Hepatocyte (in vitro differentiated cells): ENCODE measurements around the gene NR2F6.

Source experiments
- EZH2phosphoT487 ChIP-seq: fragments of 200-600 bp; sonication (generic); IDR thresholded peaks from one replicate; pipeline ENCODE4 v1.6.1; 2018; ENCODE audit warnings: antibody characterized with exemption, mild to moderate bottlenecking, low read depth, moderate library complexity; ENCODE audit not compliant: unreplicated experiment, severe bottlenecking
- TF ChIP-seq, protein P1 (sequence below): fragments of 200-600 bp; sonication (generic); IDR thresholded peaks from 2 replicates; pipeline ENCODE4 v1.5.1; 2016; ENCODE audit warnings: antibody characterized with exemption, mild to moderate bottlenecking; ENCODE audit not compliant: poor library complexity

DNA sequence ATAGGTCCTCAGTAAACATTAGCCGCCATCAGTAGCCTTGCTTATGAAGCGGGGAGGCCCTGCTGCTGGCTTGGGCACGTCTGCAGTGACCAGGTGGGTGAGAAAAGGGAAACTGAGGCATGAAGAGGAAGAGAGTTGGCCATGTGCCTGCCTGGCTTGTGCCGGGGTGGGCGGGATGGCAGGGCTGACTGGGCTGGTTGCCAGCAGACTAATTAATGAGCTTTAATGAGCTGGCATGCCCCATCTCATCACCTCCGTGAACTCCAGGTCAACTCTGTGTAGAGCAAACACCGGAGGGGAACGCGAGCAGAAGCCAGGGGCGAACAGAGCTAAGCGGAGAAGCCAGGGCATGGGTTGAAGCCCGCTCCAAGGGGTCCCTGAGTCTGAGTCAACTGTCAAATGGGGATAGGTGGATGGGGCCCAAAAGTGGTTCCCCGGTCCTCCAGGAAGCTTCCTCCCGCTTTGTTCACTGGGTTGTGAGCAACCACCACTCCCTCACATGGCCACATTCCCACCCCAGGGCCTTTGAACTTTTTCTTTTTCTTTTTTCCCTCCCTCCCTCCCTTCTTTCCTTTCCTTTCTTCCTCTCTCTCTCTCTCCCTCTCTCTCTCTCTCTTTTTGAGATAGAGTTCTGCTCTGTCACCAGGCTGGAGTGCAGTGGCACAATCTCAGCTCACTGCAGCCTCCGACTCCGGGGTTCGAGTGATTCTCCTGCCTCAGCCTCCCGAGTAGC is 8.7 kb downstream of the NR2F6 start:
- TF ChIP-seq, protein P1, sequence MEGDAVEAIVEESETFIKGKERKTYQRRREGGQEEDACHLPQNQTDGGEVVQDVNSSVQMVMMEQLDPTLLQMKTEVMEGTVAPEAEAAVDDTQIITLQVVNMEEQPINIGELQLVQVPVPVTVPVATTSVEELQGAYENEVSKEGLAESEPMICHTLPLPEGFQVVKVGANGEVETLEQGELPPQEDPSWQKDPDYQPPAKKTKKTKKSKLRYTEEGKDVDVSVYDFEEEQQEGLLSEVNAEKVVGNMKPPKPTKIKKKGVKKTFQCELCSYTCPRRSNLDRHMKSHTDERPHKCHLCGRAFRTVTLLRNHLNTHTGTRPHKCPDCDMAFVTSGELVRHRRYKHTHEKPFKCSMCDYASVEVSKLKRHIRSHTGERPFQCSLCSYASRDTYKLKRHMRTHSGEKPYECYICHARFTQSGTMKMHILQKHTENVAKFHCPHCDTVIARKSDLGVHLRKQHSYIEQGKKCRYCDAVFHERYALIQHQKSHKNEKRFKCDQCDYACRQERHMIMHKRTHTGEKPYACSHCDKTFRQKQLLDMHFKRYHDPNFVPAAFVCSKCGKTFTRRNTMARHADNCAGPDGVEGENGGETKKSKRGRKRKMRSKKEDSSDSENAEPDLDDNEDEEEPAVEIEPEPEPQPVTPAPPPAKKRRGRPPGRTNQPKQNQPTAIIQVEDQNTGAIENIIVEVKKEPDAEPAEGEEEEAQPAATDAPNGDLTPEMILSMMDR, result no peak
- TF ChIP-seq EZH2phosphoT487, result no peak
